CD4-positive, CD25-positive, alpha-beta regulatory T cell (primary cell): ENCODE results near the gene ACTRT3. TPM values are rescaled to one million over a fixed set of nuclear protein-coding genes. Genes with fewer than 3 reads are reported as not detected.

ENCODE experiments used
- ATAC-seq, 2 donors: fragments of 150-1000 bp; cut with Tn5 transposase; one replicate each; pipeline ENCODE4 v1.10.0; 2021; ENCODE audit warnings: low read depth in 2 of 2, moderate number of reproducible peaks in 2 of 2, moderate library complexity in 1 of 2
- DNase-seq, 3 donors: peaks; one replicate each; pipeline versions ENCODE4 v3.0.0 to v3.0.0-alpha.2; 2012 to 2022; ENCODE audit warnings: mixed read lengths in 1 of 3
- H3K27ac ChIP-seq: one replicate; pipeline ENCODE4 v1.7.0; 2013; ENCODE audit warnings: mild to moderate bottlenecking, low read length; ENCODE audit not compliant: insufficient read depth, poor library complexity, severe bottlenecking
- H3K27me3 ChIP-seq: one replicate; pipeline ENCODE4 v1.7.0; 2013; ENCODE audit warnings: low read length; ENCODE audit not compliant: control insufficient read depth, insufficient read depth
- H3K36me3 ChIP-seq: one replicate; pipeline ENCODE4 v1.7.0; 2013; ENCODE audit warnings: mild to moderate bottlenecking, low read length, moderate library complexity; ENCODE audit not compliant: control insufficient read depth, insufficient read depth
- H3K4me1 ChIP-seq: 2 replicates; pipeline ENCODE4 v1.7.0; 2013; ENCODE audit warnings: mild to moderate bottlenecking, low read length; ENCODE audit not compliant: insufficient read depth, control insufficient read depth, poor library complexity, severe bottlenecking
- H3K4me3 ChIP-seq: one replicate; pipeline ENCODE4 v1.7.0; 2013; ENCODE audit warnings: low read depth, mild to moderate bottlenecking, low read length, moderate library complexity
- H3K9me3 ChIP-seq, 2 experiments: 1 replicate in 1 of 2; 2 replicates in 1 of 2; pipeline ENCODE4 v1.7.0; 2013; ENCODE audit warnings: low read length in 2 of 2, mild to moderate bottlenecking in 1 of 2, moderate library complexity in 1 of 2; ENCODE audit not compliant: control insufficient read depth in 2 of 2
- H3K27ac Mint-ChIP-seq, 3 donors: one replicate each; pipeline ENCODE4 v1.8.0; 2020 to 2022; ENCODE audit warnings: mild to moderate bottlenecking in 3 of 3, mixed read lengths in 3 of 3, moderate library complexity in 2 of 3
- H3K27me3 Mint-ChIP-seq: one replicate; pipeline ENCODE4 v1.8.0; 2022; ENCODE audit warnings: mild to moderate bottlenecking, mixed read lengths
- H3K36me3 Mint-ChIP-seq: one replicate; pipeline ENCODE4 v1.8.0; 2020; ENCODE audit warnings: mixed read lengths
- H3K4me1 Mint-ChIP-seq, 4 donors: one replicate each; pipeline ENCODE4 v1.8.0; 2020 to 2022; ENCODE audit warnings: mixed read lengths in 4 of 4, mild to moderate bottlenecking in 1 of 4
- H3K4me3 Mint-ChIP-seq, 4 donors: one replicate each; pipeline ENCODE4 v1.8.0; 2020 to 2022; ENCODE audit warnings: mild to moderate bottlenecking in 4 of 4, mixed read lengths in 4 of 4, moderate library complexity in 3 of 4
- H3K9me3 Mint-ChIP-seq, 7 donors: one replicate each; pipeline ENCODE4 v1.8.0; 2020 to 2022; ENCODE audit warnings: mixed read lengths in 7 of 7, mild to moderate bottlenecking in 3 of 7, moderate library complexity in 2 of 7
- polyA plus RNA-seq, 4 donors: library from polyadenylated mRNA; unstranded; fragments of 300-500 nt; fragmentation: Illumina TruSeq; gene quantifications; one replicate each; pipeline ENCODE4 v1.2.3, GENCODE V29; 2021
- total RNA-seq: library from RNA; stranded (reverse); gene quantifications from one replicate; pipeline ENCODE4 v1.2.3, GENCODE V29; 2022

The ACTRT3 gene
- total and polyA plus RNA-seq, 5 donors from 2014 or later, result 0.21 to 0.54 TPM; not detected in 3

GRCh38 chr3:169771497-169772304 lies 2.3 kb upstream of the ACTRT3 start:
- DNase-seq, result peak; percentile 59 to 88 (median 85)
- Histone ChIP-seq H3K36me3 (peaks cover 16% of the 10 kb centered on the region), H3K4me3 (peak overlapping the region; percentile 99), H3K4me1 (peaks cover 44% of the 10 kb centered on the region), H3K27me3 (no peaks in the 10 kb centered on the region), H3K27ac (peak overlapping the region; percentile 99), H3K9me3 (no peaks in the 10 kb centered on the region)
- peaks cover 13% of the 10 kb centered on the region for H3K36me3 Mint-ChIP-seq
- H3K27ac Mint-ChIP-seq, result peak overlapping the region; percentile 98 to 100 (median 99)
- peaks cover 18% of the 10 kb centered on the region for H3K27me3 Mint-ChIP-seq
- peaks cover 18 to 54% (median 38%) of the 10 kb centered on the region in 4 donors for H3K4me1 Mint-ChIP-seq
- peaks cover 0 to 10% (median 1%) of the 10 kb centered on the region in 7 donors for H3K9me3 Mint-ChIP-seq
- peak overlapping the region; percentile 95 to 99 (median 98) for H3K4me3 Mint-ChIP-seq
- no peak for ATAC-seq

- H3K36me3 ChIP-seq, result no peaks in the 10 kb centered on the region
- Mint-ChIP-seq H3K27me3 (no peaks in the 10 kb centered on the region), H3K4me3 (peak within 1 kb of the TSS; percentile 96 to 99 (median 98)), H3K9me3 (peaks cover 0 to 5% (median 1%) of the 10 kb centered on the region in 7 donors), H3K27ac (peak within 1 kb of the TSS; percentile 98 to 99 (median 99)), H3K36me3 (no peaks in the 10 kb centered on the region), H3K4me1 (peaks cover 14 to 36% (median 23%) of the 10 kb centered on the region in 4 donors)
- H3K27me3 ChIP-seq, result no peaks in the 10 kb centered on the region
- peak; percentile 86 to 97 (median 94) for DNase-seq
- H3K27ac ChIP-seq, result peak within 1 kb of the TSS; percentile 94
- peak within 1 kb of the TSS; percentile 88 for H3K4me3 ChIP-seq
- peaks cover 24% of the 10 kb centered on the region for H3K4me1 ChIP-seq
- peak; percentile 88 to 92 for ATAC-seq
- H3K9me3 ChIP-seq, result no peaks in the 10 kb centered on the region
Measured at GRCh38 chr3:169764882-169765612, 4.3 kb downstream of the ACTRT3 start, which contains the start of gene TERC. Gene TERC (minus strand): TSS chr3:169765060.

- Mint-ChIP-seq H3K27me3 (no peaks in the 10 kb centered on the region), H3K27ac (peak overlapping the region; percentile 98 to 99 (median 99)), H3K4me1 (peaks cover 13 to 38% (median 26%) of the 10 kb centered on the region in 4 donors), H3K36me3 (no peaks in the 10 kb centered on the region), H3K4me3 (peak overlapping the region; percentile 96 to 99 (median 98)), H3K9me3 (peaks cover 0 to 5% (median 1%) of the 10 kb centered on the region in 7 donors)
- Histone ChIP-seq H3K36me3 (no peaks in the 10 kb centered on the region), H3K27ac (peak overlapping the region; percentile 94), H3K27me3 (no peaks in the 10 kb centered on the region), H3K9me3 (no peaks in the 10 kb centered on the region), H3K4me3 (peak overlapping the region; percentile 88), H3K4me1 (peaks cover 22% of the 10 kb centered on the region)
- ATAC-seq, result peak; percentile 22 to 26
- DNase-seq, result peak; percentile 41 to 75 (median 71)
Measured at GRCh38 chr3:169764312-169764881, 5.0 kb downstream of the ACTRT3 start.

- Mint-ChIP-seq H3K4me3 (no peak overlapping the region), H3K4me1 (peaks cover 21 to 44% (median 29%) of the 10 kb centered on the region in 4 donors)
- no peaks in the 10 kb centered on the region for H3K36me3 ChIP-seq
Measured at GRCh38 chr3:169760479-169760878, 8.9 kb downstream of the ACTRT3 start.

GRCh38 chr3:169759256-169759655 lies 10.1 kb downstream of the ACTRT3 start:
- H3K27me3 Mint-ChIP-seq, result no peaks in the 10 kb centered on the region
- no peaks in the 10 kb centered on the region for H3K9me3 Mint-ChIP-seq
- H3K36me3 ChIP-seq, result no peaks in the 10 kb centered on the region
- H3K9me3 ChIP-seq, result no peaks in the 10 kb centered on the region
- H3K36me3 Mint-ChIP-seq, result no peaks in the 10 kb centered on the region
- H3K4me1 Mint-ChIP-seq, result peaks cover 15 to 38% (median 24%) of the 10 kb centered on the region in 4 donors
- H3K27ac ChIP-seq, result peak overlapping the region; percentile 57
- no peaks in the 10 kb centered on the region for H3K27me3 ChIP-seq
- peak in 2 of 3 donors; percentile 50 to 79 for DNase-seq
- H3K4me3 Mint-ChIP-seq, result peak overlapping the region; percentile 1 to 47 (median 34)
- H3K4me3 ChIP-seq, result peak overlapping the region; percentile 23
- ATAC-seq, result peak; percentile 77 to 78
- H3K27ac Mint-ChIP-seq, result peak overlapping the region; percentile 4 to 67 (median 48)
- peaks cover 30% of the 10 kb centered on the region for H3K4me1 ChIP-seq

More at GRCh38 chr3:169760479-169760878, 8.9 kb downstream of the ACTRT3 start:
- Mint-ChIP-seq H3K27ac (no peak overlapping the region), H3K9me3 (peaks cover 0 to 2% (median 0%) of the 10 kb centered on the region in 7 donors), H3K36me3 (no peaks in the 10 kb centered on the region), H3K27me3 (no peaks in the 10 kb centered on the region)
- H3K4me3 ChIP-seq, result no peak overlapping the region
- H3K27ac ChIP-seq, result no peak overlapping the region
- ATAC-seq, result no peak
- no peaks in the 10 kb centered on the region for H3K27me3 ChIP-seq
- no peak for DNase-seq
- H3K4me1 ChIP-seq, result peaks cover 31% of the 10 kb centered on the region
- H3K9me3 ChIP-seq, result no peaks in the 10 kb centered on the region

- Mint-ChIP-seq H3K27me3 (no peaks in the 10 kb centered on the region), H3K4me3 (no peak overlapping the region), H3K9me3 (no peaks in the 10 kb centered on the region), H3K36me3 (no peaks in the 10 kb centered on the region), H3K4me1 (peaks cover 11 to 31% (median 18%) of the 10 kb centered on the region in 4 donors), H3K27ac (no peak overlapping the region)
- H3K27me3 ChIP-seq, result peaks cover 2% of the 10 kb centered on the region
- H3K9me3 ChIP-seq, result no peaks in the 10 kb centered on the region
- H3K27ac ChIP-seq, result peak overlapping the region; percentile 57
- peaks cover 23% of the 10 kb centered on the region for H3K4me1 ChIP-seq
- ATAC-seq, result no peak
- peak overlapping the region; percentile 23 for H3K4me3 ChIP-seq
- no peak for DNase-seq
- H3K36me3 ChIP-seq, result no peaks in the 10 kb centered on the region
Measured at GRCh38 chr3:169758359-169758994, 10.9 kb downstream of the ACTRT3 start.

- Histone ChIP-seq H3K36me3 (no peaks in the 10 kb centered on the region), H3K4me3 (no peak overlapping the region), H3K27me3 (peaks cover 7% of the 10 kb centered on the region), H3K4me1 (peaks cover 17% of the 10 kb centered on the region), H3K27ac (no peak overlapping the region), H3K9me3 (no peaks in the 10 kb centered on the region)
- H3K36me3 Mint-ChIP-seq, result no peaks in the 10 kb centered on the region
- H3K9me3 Mint-ChIP-seq, result no peaks in the 10 kb centered on the region
- ATAC-seq, result no peak
- peaks cover 14% of the 10 kb centered on the region for H3K27me3 Mint-ChIP-seq
- H3K4me3 Mint-ChIP-seq, result no peak overlapping the region
- no peak overlapping the region for H3K27ac Mint-ChIP-seq
- no peak for DNase-seq
- peaks cover 7 to 21% (median 14%) of the 10 kb centered on the region in 4 donors for H3K4me1 Mint-ChIP-seq
Measured at GRCh38 chr3:169755488-169755887, 13.9 kb downstream of the ACTRT3 start.
